ENCODE measurements around the gene DEPDC1B.
"Not testable (repeated sequence)": the region's sequence is repeated elsewhere in the genome, so short reads cannot be mapped to it uniquely, and the experiment has no call there.

Gene DEPDC1B

GRCh38 chr5:60648175-60648574 is 51.8 kb downstream of the DEPDC1B start:
- H3K4me1 ChIP-seq (ENCODE audit: insufficient read depth, low read length) = peaks cover 3% of the 10 kb centered on the region; the same call in 1 of the 2 replicates
- H3K9ac ChIP-seq (ENCODE audit: low read depth, low read length) = no peak overlapping the region
- H3K36me3 ChIP-seq (ENCODE audit: insufficient read depth, low read length) = no peaks in the 10 kb centered on the region
- H3K9me3 ChIP-seq (ENCODE audit: control insufficient read depth, insufficient read depth, low read length) = no peaks in the 10 kb centered on the region

- Histone ChIP-seq H3K4me1 (ENCODE audit: insufficient read depth, low read length) (no peaks in the 10 kb centered on the region), H3K36me3 (ENCODE audit: insufficient read depth, low read length) (no peaks in the 10 kb centered on the region; the same call in 1 of the 2 replicates), H3K9ac (ENCODE audit: low read depth, low read length) (no peak overlapping the region), H3K9me3 (ENCODE audit: control insufficient read depth, insufficient read depth, low read length) (no peaks in the 10 kb centered on the region)
These were observed 59.1 kb downstream of the DEPDC1B start for GRCh38 chr5:60640901-60641300.

GRCh38 chr5:60639544-60639943 is 60.4 kb downstream of the DEPDC1B start:
- H3K36me3 ChIP-seq (ENCODE audit: insufficient read depth, low read length) = no peaks in the 10 kb centered on the region; the same call in 1 of the 2 replicates
- no peak overlapping the region for H3K9ac ChIP-seq (ENCODE audit: low read depth, low read length)
- no peaks in the 10 kb centered on the region for H3K4me1 ChIP-seq (ENCODE audit: insufficient read depth, low read length)

GRCh38 chr5:60638300-60638699 is 61.7 kb downstream of the DEPDC1B start:
- no peak overlapping the region for H3K9ac ChIP-seq (ENCODE audit: low read depth, low read length)
- no peaks in the 10 kb centered on the region for H3K9me3 ChIP-seq (ENCODE audit: control insufficient read depth, insufficient read depth, low read length)
- H3K36me3 ChIP-seq (ENCODE audit: insufficient read depth, low read length) = no peaks in the 10 kb centered on the region; the same call in 1 of the 2 replicates
- no peaks in the 10 kb centered on the region for H3K4me1 ChIP-seq (ENCODE audit: insufficient read depth, low read length)

More at GRCh38 chr5:60639544-60639943, 60.4 kb downstream of the DEPDC1B start:
- no peaks in the 10 kb centered on the region for H3K9me3 ChIP-seq (ENCODE audit: control insufficient read depth, insufficient read depth, low read length)

GRCh38 chr5:60636644-60637043 is 63.3 kb downstream of the DEPDC1B start:
- H3K4me1 ChIP-seq (ENCODE audit: insufficient read depth, low read length) = no peaks in the 10 kb centered on the region
- H3K36me3 ChIP-seq (ENCODE audit: insufficient read depth, low read length) = no peaks in the 10 kb centered on the region; the same call in 1 of the 2 replicates
- no peak overlapping the region for H3K9ac ChIP-seq (ENCODE audit: low read depth, low read length)
- no peaks in the 10 kb centered on the region for H3K9me3 ChIP-seq (ENCODE audit: control insufficient read depth, insufficient read depth, low read length)

- Histone ChIP-seq H3K9me3 (ENCODE audit: control insufficient read depth, insufficient read depth, low read length) (no peaks in the 10 kb centered on the region), H3K9ac (ENCODE audit: low read depth, low read length) (no peak overlapping the region), H3K4me1 (ENCODE audit: insufficient read depth, low read length) (no peaks in the 10 kb centered on the region), H3K36me3 (ENCODE audit: insufficient read depth, low read length) (no peaks in the 10 kb centered on the region; the same call in 1 of the 2 replicates)
These were observed 64.0 kb downstream of the DEPDC1B start for GRCh38 chr5:60636001-60636400.

- Histone ChIP-seq H3K9me3 (ENCODE audit: control insufficient read depth, insufficient read depth, low read length) (no peaks in the 10 kb centered on the region), H3K9ac (ENCODE audit: low read depth, low read length) (no peak overlapping the region), H3K36me3 (ENCODE audit: insufficient read depth, low read length) (no peaks in the 10 kb centered on the region; the same call in 1 of the 2 replicates), H3K4me1 (ENCODE audit: insufficient read depth, low read length) (no peaks in the 10 kb centered on the region)
These were observed 65.9 kb downstream of the DEPDC1B start for GRCh38 chr5:60634051-60634450.

GRCh38 chr5:60633341-60633740 is 66.6 kb downstream of the DEPDC1B start:
- Histone ChIP-seq H3K9me3 (ENCODE audit: control insufficient read depth, insufficient read depth, low read length) (no peaks in the 10 kb centered on the region), H3K36me3 (ENCODE audit: insufficient read depth, low read length) (no peaks in the 10 kb centered on the region; the same call in 1 of the 2 replicates), H3K9ac (ENCODE audit: low read depth, low read length) (no peak overlapping the region), H3K4me1 (ENCODE audit: insufficient read depth, low read length) (no peaks in the 10 kb centered on the region)

GRCh38 chr5:60632153-60632552 is 67.8 kb downstream of the DEPDC1B start:
- H3K4me1 ChIP-seq (ENCODE audit: insufficient read depth, low read length) = no peaks in the 10 kb centered on the region
- H3K36me3 ChIP-seq (ENCODE audit: insufficient read depth, low read length) = no peaks in the 10 kb centered on the region; the same call in 1 of the 2 replicates
- no peak overlapping the region for H3K9ac ChIP-seq (ENCODE audit: low read depth, low read length)
- H3K9me3 ChIP-seq (ENCODE audit: control insufficient read depth, insufficient read depth, low read length) = no peaks in the 10 kb centered on the region

GRCh38 chr5:60630836-60631235 is 69.1 kb downstream of the DEPDC1B start:
- Histone ChIP-seq H3K36me3 (ENCODE audit: insufficient read depth, low read length) (no peaks in the 10 kb centered on the region), H3K9ac (ENCODE audit: low read depth, low read length) (no peak overlapping the region), H3K9me3 (ENCODE audit: control insufficient read depth, insufficient read depth, low read length) (no peaks in the 10 kb centered on the region), H3K4me1 (ENCODE audit: insufficient read depth, low read length) (no peaks in the 10 kb centered on the region)

- Histone ChIP-seq H3K4me1 (ENCODE audit: insufficient read depth, low read length) (no peaks in the 10 kb centered on the region), H3K36me3 (ENCODE audit: insufficient read depth, low read length) (no peaks in the 10 kb centered on the region; the same call in 1 of the 2 replicates), H3K9me3 (ENCODE audit: control insufficient read depth, insufficient read depth, low read length) (no peaks in the 10 kb centered on the region), H3K9ac (ENCODE audit: low read depth, low read length) (no peak overlapping the region)
These were observed 69.8 kb downstream of the DEPDC1B start for GRCh38 chr5:60630179-60630578.

GRCh38 chr5:60624875-60625274 is 75.1 kb downstream of the DEPDC1B start:
- not testable (repeated sequence) for H3K36me3 ChIP-seq (ENCODE audit: insufficient read depth, low read length); H3K9me3 ChIP-seq (ENCODE audit: control insufficient read depth, insufficient read depth, low read length); H3K9ac ChIP-seq (ENCODE audit: low read depth, low read length); H3K4me1 ChIP-seq (ENCODE audit: insufficient read depth, low read length)

- not testable (repeated sequence) for H3K36me3 ChIP-seq (ENCODE audit: insufficient read depth, low read length); H3K4me1 ChIP-seq (ENCODE audit: insufficient read depth, low read length); H3K9ac ChIP-seq (ENCODE audit: low read depth, low read length); H3K9me3 ChIP-seq (ENCODE audit: control insufficient read depth, insufficient read depth, low read length)
These were observed 79.2 kb downstream of the DEPDC1B start for GRCh38 chr5:60620752-60621151.

GRCh38 chr5:60613826-60614225 is 86.1 kb downstream of the DEPDC1B start:
- no peak overlapping the region for H3K9ac ChIP-seq (ENCODE audit: low read depth, low read length)
- no peaks in the 10 kb centered on the region; the same call in 1 of the 2 replicates for H3K36me3 ChIP-seq (ENCODE audit: insufficient read depth, low read length)
- H3K9me3 ChIP-seq (ENCODE audit: control insufficient read depth, insufficient read depth, low read length) = no peaks in the 10 kb centered on the region
- no peaks in the 10 kb centered on the region for H3K4me1 ChIP-seq (ENCODE audit: insufficient read depth, low read length)

GRCh38 chr5:60611099-60611740 is 88.7 kb downstream of the DEPDC1B start:
- Histone ChIP-seq H3K9ac (ENCODE audit: low read depth, low read length) (no peak overlapping the region), H3K9me3 (ENCODE audit: control insufficient read depth, insufficient read depth, low read length) (no peaks in the 10 kb centered on the region), H3K4me1 (ENCODE audit: insufficient read depth, low read length) (no peaks in the 10 kb centered on the region), H3K36me3 (ENCODE audit: insufficient read depth, low read length) (no peaks in the 10 kb centered on the region; the same call in 1 of the 2 replicates)

Measured in ES-I3 (cell line).